SKM-1 treated with dmso at 0.1 percent for 144 hours (cell line): Measurements from ENCODE around the gene BCAP31.
A peak's percentile ranks its signal among the peaks of the same experiment; 100 is the strongest.
"Not testable (repeated sequence)": the region's sequence is repeated elsewhere in the genome, so short reads cannot be mapped to it uniquely, and the experiment has no call there.

Source experiments
- DNase-seq: peaks from one replicate; lab custom pipeline; 2025; ENCODE audit not compliant: unreplicated experiment; lab: John Stamatoyannopoulos, UW

BCAP31 gene

DNA sequence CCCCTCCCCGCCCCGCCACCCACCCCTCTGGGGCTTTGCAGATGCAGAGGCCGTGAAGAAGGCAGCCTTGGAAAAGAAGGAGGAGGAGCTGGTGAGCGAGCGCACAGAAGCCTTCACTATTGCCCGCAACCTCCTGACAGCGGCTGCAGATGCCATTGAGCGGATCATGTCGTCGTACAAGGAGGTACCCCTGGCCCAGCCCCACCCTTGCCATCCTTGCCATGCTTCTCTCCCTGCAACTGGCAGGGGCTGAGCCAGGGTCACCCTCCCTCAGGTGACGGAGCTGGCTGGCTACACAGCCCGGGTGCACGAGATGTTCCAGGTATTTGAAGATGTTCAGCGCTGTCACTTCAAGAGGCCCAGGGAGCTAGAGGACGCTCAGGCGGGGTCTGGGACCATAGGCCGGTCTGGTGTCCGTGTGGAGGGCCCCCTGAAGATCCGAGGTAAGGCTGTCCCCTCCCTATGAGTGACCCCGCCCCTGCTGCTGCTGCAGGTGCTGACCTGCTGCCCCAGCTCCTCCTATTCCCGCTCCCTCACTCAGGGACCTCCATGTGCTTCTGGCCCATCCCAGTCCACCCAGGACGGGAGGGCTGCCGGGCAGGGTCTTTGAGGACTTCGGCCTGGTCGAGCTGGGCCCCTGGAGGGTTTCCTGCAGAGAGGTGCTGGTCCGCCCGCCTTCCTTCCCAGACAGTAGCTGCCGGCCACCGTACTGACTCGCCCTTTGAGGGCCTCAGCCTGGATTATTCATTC lies 12.1 kb upstream of the BCAP31 start:
- no peak for DNase-seq

DNA sequence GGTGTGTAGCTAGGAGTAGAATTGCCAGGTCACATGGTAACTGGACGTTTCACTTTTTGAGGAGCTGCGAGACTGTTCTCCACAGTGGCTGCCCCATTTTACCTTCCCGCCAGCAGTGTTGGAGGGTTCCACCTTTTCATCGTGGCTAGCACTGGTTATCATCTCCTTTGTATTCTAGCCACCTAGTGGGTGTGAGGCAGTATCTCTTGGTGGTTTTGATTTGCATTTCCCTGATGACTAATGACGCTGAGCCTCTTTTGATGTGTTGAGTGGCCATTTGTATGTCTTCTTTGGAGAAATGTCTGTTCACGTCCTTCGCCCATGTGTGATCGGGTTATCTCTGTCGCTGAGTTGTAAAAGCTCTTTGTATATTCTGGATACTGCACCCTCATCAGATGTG lies 11.1 kb upstream of the BCAP31 start:
- DNase-seq = no peak

DNA sequence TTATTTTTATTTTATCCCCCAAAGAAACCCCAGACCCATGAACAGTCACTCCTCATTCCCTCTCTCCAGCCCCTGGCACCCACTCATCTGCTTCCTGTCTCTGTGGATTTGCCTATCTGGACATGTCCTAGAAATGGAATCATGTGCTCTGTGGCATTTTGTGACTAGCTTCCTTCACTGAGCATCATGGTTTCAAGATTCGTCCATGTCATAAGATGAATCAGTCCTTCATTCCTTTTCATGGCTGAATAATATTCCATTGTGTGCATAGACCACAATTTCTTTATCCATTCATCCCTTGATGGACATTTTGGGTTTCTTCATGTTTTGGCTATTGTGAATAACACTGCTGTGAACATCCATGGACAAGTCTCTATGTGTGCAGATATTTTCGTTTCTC lies 10.7 kb upstream of the BCAP31 start:
- no peak for DNase-seq

DNA sequence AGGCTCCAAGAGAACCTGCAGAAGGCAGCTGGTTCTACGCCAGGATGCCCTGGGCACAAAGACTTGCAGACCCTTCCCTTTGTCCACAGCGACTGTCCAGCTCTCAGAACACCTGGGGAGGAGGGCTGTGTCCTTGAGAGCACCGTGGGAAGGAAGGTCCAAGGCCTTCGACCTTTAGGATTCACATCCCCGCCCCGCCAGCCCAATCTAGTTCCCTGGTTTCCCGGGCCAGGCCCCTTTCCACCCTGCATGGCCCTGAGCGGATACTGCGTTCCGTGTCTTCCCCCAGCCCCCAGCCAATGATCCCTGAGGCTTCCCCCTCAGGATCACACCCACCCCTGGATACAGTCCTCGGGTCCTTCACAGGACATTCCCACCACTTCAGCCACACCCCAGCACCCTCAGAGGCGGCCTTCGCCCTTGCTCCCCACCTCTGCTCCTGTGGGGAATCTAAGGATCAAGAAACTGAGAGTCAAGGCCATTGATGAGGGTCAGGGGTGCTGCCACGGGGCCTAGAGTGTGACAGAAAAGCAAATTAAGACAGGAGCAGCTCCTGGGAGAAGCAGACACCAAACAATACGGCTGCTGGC lies 9.6 kb upstream of the BCAP31 start:
- no peak for DNase-seq

DNA sequence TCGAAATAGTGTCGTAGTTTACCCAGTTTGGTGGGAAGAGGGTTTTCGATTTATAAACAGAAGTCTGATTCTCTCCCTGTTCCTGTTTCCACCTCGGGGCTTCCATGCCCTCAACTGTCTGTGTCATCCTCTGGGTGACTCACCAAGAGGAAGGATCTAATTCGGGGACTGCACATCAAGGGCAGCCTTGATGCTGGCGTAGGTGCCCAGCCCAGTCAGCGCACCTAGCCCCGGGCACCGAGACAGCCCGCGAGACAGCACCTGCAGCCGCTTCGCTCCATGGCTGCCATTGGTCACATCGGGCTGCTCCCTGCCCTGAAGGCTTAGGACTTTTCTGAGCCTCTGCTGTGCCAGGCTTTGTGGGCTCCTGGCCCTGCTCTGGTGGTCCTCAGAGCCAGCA lies 8.2 kb upstream of the BCAP31 start:
- no peak for DNase-seq

DNA sequence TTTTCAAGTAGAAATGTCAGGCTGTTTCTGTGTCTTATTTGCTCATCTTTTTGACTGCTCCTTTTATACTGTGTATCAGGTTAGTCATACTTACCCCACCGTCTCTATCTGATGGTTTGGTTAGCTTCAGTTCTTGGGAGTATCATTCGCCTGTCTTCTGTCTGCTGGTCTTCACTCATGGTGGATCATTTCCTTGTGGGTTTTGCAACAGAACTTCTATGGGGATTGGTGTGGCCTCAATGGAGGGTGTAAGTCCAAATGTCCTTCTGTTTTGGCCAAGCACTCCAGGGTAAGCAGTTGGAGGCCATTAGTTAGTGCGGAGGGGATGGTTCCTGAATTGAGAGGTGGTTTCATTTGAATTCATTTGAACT lies 7.6 kb upstream of the BCAP31 start:
- DNase-seq = no peak

DNA sequence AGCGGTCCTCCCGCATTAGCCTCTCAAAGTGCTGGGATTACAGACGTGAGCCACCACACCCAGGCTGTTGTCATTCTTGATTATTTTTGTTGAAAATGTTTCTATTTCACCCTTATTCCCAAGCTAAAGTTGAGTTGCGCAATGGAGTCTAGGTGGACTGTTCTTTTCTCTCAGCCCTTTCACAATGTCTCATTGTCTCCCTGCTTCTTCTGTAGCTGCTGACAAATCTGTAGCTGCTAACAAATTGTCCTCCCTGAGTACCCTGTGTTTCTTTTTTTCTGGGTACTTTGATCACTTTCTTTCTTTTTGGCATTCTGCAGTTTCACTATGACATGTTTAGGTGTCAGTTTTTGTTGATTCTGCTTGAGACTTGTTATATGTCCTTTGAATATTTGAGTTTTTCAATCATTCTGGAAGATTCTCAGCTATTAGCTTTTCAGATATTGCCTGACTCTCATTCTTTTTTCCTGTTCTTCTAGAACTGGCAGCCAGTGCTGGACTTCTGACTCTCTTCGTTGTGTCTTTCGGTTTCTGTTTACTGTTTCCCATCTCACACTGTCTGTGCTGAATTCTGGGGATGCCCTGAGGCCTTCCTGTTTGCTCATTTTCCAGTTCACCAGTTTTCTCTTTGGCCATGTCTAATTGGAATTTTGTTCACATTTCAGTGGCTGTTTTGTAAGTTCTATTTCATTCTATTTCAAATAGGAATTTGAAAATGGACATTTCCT lies 7.1 kb upstream of the BCAP31 start:
- DNase-seq = no peak

DNA sequence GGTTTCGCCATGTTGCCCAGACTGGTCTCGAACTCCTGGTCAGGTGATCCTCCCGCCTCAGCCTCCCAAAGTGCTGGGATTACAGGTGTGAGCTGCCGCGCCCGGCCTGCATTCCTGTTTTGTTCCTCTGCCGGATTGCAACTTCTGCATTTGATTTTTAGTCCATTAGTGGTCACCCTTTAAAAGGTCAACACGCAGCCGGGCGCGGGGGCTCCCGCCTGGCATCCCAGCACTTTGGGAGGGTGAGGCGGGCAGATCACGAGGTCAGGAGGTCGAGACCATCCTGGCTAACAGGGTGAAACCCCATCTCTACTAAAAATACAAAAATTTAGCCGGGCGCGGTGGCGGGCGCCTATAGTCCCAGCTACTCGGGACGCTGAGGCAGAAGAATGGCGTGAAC lies 5.9 kb upstream of the BCAP31 start:
- not testable (repeated sequence) for DNase-seq

DNA sequence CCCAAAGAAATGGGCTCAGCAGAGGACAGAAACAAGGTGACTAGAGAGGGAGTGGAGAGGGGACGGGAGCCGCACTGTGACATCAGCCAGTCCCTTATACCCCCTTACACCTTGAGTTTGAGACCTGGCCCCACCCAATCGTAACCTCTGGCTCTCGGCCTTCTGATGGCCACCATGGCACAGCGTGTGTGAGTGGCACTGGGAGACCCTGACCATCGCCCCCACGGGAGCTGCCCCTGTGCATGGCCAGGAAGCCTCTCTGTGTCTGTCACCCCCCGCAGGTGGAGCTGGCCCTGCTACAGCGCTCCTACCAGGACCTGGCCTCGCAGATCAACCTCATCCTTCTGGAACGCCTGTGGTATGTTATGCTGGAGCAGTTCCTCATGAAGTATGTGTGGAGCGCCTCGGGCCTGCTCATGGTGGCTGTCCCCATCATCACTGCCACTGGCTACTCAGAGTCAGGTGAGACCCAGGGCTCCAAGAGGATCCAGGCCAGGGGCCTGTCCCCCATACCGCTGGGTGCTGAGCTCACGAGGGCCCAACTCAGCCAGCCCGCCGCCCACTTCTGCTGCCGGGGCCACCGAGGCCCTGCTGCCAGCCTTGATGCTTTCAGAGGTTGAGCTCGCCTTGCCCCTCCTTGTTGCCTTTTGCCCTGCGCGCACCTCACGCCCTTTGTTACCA lies 4.9 kb upstream of the BCAP31 start:
- no peak for DNase-seq

DNA sequence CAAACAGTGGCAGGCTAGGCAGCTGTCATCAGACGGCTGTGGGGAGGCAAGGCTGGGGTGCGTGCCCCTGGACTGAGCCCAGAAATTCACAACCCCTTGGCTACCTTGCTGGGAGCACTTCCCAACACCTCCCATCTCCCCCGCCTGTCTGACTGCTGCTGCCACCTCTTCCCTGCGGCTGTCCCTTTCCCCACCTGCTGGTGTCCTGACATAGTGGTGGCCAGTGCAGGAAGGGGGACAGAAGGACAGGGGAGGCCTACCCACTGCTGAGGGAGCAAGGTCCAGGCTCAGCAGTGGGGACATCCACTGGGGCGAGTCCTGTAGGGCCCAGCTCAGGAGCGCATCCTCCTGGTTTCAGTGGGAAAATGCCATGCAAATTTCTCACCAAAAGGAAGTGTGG lies 3.9 kb upstream of the BCAP31 start:
- no peak for DNase-seq

DNA sequence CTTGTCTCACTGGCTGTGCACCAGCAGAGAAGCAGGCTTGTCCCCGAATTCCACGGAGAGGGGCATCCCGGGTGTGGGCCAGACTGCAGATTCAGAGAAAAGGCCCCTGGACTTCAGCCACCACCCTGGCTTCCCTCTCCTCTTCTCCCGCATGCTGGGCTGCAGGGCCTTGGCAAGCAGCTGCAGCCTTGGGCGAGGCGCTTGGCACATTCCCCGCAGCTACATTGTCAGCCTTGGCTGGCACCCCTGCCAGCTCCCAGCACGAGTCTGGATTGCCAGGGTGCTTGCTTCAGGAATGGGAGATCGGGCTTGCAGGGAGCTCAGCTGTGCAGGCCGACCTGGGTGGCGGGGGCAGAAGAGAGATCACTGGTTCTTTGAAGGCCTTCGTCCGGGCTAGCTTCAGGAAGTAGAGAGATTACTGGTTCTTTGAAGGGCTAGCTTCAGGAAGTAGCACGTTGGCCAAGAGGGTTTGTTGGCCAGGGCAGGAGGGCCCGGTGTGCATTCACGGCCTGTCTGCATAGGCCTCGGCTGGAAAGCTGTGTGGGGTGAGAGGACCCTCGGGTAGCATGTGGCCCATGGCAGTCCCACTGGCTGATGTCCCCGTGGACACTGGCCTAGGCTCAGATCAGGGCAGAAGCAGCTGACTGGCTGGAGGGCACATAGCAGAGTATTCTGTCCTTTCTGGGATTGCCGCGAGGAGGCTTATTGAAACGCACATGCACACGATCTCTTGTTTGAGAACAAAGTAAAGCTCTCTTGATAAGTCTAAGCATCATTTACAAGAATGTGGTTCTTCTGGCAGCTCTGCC lies 3.1 kb upstream of the BCAP31 start:
- DNase-seq = no peak

DNA sequence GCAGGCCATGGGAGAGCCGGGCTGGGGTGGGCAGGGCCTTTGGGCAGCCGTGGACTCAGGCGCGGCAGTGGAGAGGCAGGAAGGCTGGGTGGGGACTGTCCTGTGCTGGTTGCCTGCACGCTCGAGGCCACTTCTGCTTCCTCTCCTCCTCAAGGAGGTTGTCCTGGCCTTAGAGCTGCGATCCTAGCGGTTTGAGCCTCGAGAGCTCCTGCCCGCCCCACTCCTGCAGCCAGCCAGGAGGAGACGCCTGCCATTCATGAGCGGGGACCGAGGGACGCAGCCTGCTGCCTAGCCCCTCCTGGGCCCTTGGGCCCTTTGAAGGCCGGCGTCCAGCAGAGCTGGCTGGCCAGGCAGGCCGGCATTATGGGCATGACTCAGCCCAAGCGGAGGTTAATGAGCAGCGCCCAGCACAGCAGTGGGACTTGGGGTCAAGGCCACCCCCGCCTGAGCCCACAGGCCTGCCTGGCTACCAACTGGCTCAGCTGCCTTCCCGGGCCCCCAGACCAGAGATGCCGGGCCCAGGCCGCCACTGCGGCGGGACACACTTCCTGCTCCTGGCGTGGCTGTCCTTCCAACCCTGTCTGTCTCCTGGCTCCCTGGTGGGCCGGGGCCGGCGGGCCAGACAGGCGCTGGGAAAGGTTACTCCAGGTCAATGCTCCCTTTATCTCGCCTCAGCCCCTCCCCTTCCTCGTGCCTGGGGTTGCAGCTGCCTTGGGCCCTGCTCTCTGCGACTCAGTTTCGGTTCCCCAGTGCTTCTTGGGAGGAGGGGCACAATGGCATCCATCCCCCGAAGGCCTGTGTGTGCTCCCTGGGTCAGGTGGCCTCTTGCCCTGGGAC lies 2.3 kb upstream of the BCAP31 start:
- peak; percentile 59 for DNase-seq

DNA sequence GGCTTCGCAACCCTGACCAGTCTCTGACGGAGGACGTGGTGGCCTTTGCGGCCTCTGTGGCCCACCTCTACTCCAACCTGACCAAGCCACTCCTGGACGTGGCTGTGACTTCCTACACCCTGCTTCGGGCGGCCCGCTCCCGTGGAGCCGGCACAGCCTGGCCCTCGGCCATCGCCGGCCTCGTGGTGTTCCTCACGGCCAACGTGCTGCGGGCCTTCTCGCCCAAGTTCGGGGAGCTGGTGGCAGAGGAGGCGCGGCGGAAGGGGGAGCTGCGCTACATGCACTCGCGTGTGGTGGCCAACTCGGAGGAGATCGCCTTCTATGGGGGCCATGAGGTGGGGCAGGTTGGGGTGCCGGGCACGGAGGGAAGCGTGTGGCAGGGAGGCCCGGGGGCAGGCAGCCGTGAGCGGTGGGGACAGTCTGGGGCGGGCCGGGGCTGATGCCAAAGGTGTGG lies 1.7 kb upstream of the BCAP31 start:
- no peak for DNase-seq

DNA sequence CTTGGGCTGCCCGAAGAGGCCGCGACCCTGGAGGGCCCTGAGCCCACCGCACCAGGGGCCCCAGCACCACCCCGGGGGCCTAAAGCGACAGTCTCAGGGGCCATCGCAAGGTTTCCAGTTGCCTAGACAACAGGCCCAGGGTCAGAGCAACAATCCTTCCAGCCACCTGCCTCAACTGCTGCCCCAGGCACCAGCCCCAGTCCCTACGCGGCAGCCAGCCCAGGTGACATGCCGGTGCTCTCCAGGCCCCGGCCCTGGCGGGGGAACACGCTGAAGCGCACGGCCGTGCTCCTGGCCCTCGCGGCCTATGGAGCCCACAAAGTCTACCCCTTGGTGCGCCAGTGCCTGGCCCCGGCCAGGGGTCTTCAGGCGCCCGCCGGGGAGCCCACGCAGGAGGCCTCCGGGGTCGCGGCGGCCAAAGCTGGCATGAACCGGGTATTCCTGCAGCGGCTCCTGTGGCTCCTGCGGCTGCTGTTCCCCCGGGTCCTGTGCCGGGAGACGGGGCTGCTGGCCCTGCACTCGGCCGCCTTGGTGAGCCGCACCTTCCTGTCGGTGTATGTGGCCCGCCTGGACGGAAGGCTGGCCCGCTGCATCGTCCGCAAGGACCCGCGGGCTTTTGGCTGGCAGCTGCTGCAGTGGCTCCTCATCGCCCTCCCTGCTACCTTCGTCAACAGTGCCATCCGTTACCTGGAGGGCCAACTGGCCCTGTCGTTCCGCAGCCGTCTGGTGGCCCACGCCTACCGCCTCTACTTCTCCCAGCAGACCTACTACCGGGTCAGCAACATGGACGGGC lies 1.0 kb upstream of the BCAP31 start:
- no peak for DNase-seq

DNA sequence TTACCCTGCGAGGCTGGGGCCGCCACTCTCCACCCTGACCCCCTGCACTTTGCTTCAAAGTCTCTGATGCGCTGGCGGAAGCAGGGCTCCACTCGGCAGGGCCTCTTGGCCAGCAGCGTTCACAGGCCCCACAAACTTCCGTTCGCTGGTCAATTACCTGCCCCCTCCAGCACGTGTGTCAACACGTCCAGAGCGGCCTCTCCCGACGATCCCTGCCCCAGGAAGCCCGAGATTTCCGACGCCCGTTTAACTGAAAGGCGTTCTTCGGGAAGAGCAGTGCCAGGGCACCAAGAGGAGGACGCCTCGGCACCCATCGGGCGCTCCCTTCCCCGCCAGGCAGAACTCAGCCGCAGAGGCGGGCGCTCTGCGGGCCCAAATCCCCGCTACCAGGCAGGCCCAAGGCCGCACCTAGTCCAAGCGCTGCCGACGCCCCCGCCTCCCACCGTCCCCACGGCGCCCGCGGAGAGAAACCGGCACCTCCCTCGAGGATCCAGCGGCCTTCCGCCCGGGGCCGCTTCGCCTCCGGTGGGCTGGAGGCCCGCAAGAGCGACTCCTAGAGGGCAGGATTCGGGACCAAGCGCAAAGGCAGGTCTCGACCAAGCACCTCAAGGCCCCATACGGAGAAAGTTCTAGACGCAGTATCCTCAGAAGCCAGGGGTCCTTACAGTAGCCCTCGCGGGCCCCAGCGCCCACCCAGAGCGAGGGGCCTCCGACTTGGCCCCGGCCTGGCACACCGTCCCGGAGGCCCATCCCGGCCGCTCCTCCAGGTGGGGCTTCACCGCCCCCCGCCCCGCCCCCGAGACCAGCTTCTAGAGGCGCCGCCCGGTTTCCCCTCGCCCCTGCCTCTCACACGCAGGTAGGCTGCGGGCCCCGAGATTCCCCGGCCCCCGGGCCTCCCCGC lies 586 bp downstream of the BCAP31 start:
- DNase-seq = no peak

DNA sequence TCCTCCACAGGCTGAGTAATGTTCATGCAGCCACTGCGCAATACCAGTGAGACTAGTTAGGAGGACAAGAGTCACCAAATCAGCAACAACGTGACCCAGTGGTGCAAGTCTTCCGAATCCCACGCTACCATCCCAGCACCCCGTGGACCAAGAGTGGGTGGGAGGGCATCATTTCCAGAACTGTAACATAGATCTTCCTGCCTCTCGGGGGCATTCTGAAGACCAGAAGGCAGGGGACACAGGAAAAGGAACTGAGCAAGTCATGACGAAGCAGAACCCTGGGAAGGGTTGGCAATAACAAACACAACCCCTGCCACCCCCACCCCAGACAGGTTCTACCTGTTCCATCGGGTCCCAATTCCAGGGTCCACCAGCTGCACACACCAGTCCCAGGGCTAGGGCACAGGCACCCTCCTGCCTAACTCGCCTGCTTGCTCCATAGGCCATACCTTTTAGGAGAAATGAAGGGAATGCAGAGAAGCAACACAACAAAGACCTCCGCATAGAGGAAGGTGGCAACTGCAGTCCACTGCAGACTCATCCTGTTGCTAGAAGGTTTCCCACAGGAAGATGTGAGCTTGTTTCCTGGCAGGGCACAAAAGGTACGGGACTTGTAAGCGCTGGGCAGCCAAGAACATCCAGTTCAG lies 1.4 kb downstream of the BCAP31 start:
- no peak for DNase-seq

DNA sequence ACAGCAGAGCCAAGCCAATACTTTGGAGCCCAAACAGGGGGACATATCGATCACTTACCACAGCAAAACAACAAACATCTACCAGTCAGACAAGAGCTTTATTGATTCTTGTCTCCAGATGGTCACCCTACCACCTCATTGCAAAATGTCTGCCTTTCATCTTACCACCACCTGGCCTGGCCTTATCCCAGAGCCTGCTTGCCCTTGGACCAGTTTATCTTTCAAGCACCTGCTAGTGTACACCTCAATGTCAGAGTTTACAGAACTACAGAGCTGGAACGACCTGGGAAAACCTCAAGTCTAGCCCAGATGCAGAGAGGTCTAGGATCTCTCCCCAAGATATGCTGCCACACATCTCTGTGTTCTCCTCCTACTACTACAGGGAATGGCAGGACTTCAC lies 4.5 kb downstream of the BCAP31 start:
- DNase-seq = no peak

DNA sequence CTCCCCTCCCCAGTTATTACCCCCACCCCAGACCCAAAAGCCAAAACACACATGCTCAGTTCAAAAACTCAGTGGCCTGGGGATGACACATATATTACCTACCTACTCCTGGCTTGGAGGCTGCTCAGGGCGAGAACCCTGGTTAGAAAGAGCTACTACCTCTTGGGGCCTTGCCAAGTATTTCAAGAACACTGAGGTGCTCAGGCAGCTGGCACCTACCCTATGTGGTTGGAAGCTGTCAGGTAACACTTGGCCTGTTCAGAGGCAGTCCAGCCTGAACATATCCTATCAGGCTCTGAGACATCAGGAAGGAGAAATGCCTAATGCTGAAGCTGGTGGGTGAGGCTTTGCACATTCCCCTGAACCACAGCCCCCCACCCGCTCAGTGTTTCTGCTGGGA lies 4.9 kb downstream of the BCAP31 start:
- no peak for DNase-seq
